Suppressor macrophage treated with lipopolysaccharide for 4 hours (primary cell): Measurements from ENCODE around the gene MKLN1.

Source experiments
- DNase-seq: peaks from one replicate; pipeline ENCODE4 v3.0.0-alpha.2; 2020

Gene MKLN1

DNA sequence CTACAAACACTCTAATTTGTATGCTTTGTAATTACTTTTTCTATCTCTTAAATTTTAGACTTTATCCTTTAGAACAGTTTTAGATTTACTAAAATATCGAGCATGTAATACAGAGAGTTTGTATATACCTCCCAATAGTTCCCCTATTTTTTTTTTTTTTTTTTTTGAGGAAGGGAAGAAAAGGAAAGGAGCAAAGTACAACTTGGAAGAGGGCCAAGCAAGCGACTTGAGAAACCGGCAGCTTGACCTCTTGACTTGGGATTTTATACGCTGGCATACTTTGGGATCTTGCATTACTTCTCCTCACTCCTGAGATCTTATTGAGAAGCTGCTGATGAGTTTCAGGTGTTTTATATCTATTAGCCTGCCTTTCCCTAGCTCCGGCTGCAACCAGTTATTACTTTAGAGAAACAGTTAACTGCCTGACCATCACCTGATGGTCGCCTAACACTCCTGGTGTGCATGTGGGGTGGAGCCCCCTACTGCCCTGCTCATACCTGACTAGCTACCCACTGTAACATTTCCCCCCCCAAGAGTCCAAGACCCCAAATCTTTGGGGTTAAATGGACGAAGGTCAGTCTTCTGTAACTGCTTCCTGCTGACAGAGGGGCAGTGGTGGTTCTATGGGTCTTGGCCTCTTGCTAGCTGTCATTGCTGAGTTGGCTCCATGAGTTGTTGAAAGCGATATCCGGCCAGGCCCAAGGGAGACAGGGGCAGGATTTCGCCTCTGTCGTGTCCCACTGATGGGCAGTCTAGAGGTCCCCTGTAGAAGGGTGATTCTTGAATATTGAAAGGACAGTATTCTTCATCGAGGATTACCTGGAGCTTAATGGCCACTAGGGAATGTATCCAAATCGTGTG lies 28.5 kb downstream of the MKLN1 start:
- peak; percentile 82 for DNase-seq

DNA sequence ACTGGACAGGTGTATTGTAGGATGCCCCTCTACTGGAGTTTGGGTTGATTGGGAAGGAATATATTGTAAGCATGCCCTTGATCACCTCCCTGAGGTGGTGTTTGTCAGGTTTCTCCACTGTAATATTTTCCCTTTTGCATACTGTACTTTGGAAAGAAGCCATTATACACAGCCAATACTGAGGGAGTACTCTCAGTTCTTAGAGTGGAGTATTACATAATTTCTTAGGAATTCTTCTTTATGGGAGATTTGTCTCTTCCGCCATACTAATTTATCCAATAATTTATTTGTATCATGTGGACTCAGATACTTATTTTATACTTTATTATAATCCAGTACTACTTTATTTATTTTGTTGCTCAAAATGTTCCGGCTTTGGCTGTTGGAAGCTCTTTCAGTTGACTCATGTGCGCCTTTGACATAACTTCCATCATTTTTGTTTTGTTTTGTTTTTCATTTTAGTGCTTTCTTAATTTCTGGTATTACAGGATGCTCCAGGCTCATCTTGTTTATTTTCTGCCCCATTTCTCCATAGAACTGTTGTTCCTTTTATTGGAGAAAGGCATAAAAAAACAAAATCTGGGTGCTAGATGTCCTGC lies 29.7 kb downstream of the MKLN1 start:
- no peak for DNase-seq

DNA sequence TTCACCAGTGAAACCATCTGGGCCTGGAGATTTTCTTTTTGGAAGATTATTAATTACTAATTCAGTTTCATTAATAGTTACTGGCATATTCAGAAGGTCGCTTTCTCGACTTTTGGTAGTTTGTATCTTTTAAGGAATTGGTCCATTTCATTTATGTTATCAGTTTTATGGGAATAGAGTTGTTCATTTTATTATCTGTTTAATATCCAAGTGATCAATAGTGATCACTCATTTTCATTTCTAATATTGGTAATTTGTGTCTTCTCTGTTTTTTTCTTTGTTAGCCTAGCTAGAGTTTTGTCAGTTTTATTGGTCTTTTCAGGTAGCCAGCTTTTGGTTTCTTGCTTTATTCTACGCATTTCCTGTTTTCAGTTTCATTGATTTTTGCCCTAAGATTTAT lies 31.0 kb downstream of the MKLN1 start:
- DNase-seq: no peak

DNA sequence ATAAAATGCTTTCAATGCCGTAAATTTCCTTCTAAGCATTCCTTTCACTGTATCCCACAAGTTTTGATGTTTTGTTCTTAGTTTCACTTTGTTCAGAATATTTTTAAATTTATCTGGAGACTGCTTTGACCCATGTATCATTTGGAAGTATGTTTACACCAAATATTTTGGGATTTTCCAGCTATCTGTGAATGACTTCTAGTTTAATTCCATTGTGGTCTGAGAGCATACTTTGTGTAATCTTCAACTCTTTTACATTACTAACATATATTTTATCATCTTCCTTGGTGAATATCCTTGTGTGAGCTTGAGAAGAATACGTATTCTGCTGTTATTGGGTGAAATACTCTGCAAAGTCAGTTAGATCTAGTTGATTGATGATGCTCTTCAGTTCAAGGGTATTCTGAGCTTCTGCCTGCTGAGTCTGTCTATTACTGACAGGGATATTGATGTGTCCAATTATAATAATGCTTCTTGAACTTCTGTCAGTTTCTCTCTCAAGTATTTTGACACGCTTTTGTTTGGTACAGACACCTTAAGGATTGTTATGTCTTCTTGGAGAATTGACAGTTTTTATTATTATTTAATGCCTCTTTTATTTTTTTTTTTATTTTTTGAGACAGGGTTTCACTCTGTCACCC lies 31.6 kb downstream of the MKLN1 start:
- no peak for DNase-seq

DNA sequence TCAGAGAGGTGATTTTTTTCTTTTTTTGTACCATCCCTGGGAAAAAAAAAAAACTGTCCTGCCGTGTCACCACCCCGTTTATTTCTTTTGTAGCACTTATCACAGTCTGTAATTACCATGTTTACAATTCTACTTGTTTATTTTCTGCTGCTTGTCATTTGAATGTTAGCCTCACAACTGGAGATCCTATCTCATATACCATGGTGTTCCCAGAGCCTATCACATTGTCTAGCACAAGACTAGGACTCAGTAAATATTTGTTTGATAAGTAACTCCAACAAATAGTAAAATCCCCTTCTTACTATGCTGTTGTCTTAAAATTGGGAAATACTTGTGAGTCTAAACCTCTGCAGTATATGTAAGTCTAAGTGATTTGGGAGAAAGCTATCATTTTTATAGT lies 36.0 kb downstream of the MKLN1 start:
- no peak for DNase-seq

DNA sequence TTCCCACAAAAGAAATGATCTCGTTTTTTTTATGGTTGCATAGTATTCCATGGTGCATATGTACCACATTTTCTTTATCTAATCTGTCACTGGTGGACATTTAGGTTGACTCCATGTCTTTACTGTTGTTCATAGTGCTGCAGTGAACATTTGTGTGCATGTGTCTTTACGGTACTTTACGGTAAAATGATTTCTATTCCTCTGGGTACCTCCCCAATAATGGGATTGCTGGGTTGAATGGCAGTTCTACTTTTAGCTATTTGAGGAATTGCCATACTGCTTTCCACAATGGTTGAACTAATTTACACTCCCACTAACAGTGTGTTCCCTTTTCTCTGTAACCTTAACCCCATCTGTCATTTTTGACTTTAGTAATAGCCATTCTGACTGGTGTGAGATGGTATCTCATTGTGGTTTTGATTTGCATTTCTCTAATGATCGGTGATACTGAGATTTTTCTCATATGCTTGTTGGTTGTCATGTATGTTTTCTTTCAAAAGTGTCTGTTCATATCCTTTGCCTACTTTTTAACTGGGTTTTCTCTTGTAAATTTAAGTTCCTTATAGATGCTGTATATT lies 37.2 kb downstream of the MKLN1 start:
- no peak for DNase-seq

DNA sequence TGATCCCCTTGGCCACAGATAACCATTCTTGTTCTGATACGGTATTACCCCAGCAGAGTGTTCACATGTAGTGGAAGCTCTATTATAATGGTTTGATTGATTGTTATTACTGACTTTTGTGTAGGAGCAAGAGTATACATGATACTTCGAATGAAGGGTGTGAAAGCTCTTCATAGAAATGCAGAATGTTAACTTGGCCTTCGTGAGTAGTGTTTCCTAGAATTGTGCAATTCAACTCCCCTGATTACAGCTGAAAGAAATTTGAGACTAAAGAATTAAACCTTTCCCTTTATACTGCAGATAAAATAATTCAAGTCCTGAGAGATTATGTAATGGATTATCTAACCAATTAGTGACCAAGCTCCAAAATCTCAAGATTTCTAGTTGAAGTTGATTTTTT lies 38.2 kb downstream of the MKLN1 start:
- no peak for DNase-seq

DNA sequence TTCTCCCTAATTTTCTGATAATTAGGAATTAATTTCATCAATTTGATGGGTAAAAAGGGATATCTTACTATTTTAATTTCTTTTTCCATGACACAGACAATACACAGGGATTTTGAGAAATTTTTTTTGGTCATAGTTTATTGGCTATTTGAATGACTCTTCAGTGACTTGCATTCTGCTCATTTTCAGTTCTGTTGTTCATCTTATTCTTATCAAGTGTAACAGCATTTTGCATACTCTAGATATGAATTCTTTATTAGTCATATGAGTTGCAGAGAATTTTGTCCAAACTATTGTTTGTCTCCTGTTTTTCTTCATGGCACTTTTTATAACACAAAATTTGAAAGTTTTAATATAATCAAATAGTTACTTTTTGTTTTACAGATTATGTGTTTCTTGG lies 41.7 kb downstream of the MKLN1 start:
- no peak for DNase-seq

DNA sequence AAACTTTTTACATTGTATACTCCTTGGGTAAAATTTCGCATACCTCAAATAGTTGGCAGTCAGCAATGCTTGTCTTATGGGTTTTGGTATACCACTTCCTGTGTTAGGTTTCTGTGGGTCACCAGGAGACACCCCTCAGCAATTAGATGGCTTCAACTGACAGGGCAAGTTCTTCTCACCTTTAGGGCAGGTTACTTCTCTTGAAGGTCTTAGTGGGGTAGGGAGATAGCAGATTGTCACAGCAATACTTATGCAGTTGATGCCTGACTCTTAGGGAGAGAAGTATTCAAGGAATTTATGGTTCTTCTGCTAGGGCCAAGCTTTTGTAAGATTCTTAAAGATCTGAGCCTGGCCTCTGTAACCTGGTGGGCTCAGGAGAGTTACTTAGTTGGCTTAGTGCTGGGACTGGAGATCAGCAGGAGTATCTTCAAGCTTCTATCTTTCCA lies 42.9 kb downstream of the MKLN1 start:
- no peak for DNase-seq

DNA sequence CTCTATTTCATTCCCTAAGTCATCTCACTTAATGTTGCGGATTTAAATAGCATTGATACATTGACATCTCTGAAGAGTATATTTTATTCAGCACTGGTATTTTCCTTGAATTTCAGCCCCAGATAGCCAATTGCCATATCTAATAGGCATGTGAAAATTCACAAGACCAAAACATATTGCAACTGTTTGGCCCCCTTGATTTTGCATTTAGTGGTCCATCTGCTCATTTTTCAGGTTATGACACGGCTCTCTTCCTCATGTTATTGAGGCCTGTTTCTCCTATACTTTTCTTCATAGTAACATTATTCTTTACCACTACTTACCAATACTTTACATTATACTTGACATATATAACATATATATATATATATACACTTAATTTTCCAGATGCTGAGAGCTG lies 43.7 kb downstream of the MKLN1 start:
- no peak for DNase-seq

DNA sequence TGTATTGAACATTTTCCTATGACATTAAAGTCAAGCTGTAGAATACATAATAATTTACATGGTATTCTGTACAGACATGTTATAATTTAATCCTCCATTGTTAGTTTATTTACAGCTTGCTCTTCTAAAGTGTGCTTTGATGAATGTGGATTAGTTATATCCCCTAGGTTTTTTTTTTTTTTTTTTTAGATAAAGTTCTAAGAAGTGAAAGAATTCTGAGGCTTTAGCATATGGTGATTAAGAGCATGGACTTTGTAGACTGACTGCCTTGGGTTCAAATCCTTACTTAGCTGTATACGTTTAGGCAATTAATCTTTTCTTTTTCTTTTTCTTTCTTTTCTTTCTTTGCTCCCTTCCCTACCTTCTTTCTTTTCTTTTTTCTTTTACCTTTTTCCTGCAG lies 44.9 kb downstream of the MKLN1 start:
- no peak for DNase-seq

DNA sequence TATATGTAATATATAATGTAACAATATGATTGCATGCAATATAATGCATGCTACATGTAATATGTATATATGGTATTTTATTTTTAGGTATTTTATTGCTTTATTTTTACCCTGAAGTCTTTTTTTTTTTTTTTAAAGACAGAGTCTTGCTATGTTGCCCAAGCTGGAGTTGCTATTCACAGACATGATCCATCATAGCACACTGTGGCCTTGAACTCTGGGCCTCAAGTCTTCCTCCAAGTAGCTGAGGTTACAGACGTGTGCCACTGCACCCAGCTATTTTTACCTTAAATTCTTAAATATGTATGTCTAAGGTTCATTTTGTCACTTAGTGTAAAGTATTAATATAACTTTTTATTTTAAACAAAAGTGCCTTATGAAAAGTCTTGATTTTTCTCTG lies 47.1 kb downstream of the MKLN1 start:
- no peak for DNase-seq

DNA sequence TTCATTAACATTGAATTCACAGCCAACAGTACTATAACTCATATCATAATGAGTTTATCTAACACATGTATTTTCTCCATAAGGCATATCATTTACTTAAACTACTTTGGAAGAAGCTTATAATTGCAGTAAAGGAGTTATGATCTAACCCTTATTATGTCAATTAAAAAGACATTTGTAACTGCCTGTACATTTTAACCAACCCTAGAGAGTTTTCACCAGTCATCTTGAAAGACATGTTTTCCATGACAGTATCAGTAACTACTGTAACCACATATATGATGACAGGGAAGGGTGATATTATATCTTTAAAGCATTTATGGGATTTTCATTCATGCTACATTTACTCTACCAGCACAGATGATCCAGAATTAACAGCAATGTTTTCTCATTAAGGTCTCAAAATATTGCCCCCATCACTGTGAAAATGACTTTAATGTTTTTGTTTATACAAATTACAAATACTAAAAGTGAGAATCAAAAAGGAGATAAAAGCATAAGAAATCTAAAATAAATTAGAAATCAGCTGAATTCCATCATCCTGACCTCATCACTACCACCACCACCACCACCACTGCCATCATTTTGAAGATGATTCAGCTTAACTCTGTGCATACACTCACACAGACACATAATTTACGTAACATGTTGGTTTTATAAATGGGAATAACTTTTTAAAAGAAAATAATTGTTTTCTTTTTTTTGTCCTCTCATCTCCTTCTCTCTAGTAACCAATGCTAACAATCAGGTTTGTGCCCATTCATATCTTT lies 53.6 kb downstream of the MKLN1 start:
- no peak for DNase-seq

DNA sequence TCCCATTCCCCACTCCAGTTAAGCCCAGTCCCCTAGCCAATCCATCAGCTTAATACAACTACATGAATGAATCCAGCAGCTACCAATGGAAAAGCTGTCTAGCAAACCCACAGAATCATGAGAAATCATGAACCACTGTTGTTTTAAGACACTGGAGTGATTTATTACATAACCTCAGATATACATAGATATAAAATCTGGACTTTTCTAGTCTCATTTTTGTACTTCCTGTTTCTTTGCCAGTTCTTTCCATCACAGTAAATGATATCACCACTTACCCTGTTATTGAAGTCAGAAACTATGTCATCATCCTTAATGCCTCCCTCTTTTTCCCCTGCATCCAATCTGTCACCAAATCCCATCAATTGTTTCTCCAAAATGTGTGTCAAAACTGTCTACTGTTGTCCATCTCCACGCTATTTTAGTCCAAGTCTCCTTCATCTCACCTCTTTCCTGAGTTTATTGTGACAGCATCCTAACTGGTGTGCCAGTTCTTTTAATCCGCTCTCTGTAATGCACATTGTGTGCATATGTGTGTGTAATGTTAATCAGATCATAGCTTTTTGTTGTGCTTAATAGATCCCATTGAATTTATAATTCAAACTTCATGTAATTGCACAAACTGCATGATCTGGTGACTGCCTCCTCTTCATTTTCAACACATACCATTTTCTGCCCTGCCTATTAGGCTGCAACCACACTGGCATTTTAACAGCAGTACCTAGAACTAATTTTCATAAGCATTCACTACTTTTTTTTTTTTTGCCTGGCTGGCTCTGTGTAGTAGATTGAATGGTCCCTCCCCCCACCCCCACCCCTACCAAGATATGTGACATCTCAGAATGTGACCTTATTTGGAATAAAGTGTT lies 56.0 kb downstream of the MKLN1 start:
- DNase-seq: peak; percentile 73

DNA sequence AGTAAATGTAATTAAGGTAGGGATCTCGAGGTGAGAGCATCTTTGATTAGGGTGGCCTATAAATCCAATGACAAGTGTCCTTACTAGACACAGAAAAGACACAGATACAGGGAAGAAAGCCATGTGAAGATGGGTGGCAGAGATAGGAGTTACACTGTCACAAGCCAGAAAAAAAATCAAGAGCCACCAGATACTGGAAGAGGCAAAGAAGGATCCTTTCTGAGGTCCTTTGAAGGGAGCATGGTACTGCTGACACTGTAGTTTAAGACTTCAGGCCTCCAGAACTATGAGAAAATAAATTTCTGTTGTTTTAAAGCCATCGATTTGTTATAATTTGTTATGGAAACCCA lies 56.6 kb downstream of the MKLN1 start:
- no peak for DNase-seq

DNA sequence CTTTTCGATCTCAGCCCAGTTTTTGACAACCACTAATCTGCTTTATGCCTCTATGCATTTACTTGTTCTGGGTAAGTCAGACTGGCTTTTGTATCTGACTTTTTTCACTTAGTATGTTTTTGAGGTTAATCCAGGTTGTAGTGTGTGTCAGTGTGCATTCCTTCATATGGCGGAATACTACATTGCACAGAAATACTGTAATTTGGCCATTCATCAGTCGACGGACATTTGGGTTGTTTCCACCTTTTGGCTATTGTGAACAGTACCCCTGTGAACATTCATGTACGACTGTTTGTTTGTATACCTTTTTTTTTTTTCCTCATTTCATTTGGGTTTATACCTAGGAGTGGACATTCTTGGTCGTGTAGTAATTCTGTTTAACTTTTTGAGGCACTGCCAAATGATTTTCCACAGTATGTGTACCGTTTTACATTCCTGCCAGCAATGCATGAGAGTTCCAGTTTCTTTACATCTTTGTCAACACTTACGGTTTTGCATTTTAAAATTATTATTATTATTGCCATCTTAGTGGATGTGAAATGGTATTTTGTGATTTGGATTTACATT lies 57.4 kb downstream of the MKLN1 start:
- DNase-seq: no peak

DNA sequence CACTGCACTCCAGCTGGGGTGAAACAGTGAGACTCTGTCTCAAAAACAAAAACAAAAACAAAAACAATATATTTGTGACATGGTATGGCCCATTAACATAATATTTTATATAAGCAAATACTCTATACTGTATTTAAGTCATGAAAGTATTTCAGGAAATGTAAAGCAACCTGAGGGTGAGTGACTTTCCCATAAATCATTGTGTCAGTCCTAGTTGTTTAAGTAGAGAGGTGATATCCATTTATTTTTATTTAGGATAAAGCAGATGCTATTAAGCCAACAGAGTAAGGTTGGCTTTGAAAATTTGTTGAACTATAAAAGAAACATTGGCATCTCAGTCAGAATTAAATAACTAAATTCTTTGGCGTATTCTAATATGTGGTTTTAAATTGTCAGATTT lies 60.5 kb downstream of the MKLN1 start:
- DNase-seq: no peak

DNA sequence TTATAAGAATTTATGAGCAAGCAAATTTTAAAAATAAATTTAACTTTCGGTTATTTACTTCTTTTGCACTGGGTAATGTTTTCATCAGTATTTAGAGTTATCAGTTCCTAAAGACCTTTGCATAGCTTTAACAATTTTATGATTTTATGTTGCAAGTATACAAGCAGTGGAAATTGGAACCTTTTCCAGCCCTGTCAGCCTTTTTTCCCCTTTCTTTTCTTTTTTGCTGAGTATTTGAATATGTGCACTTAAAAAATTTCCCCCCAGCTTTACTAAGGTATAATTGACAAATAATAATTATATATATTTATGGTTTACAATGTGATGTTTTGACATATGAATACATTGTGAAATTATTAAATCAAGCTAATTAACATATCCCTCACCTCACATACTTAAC lies 62.6 kb downstream of the MKLN1 start:
- DNase-seq: no peak

DNA sequence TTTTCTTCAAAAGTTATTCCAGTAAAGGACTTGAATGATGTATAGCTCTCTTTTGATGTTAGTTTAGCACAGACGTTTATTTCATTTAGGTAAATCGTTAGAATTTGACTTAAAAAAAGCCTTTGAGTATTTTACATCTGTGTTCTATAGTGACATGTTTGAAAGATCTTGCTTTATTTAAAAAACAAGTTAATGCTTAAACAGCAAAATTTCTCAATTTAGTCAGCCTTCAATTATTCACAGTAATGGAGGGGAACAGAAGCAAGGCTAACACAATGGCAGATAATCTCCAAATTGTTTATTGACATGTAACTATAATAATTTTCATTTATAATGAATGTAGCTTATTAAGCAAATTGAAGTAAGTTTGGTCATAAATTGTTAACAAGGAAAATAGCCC lies 63.5 kb downstream of the MKLN1 start:
- DNase-seq: no peak

DNA sequence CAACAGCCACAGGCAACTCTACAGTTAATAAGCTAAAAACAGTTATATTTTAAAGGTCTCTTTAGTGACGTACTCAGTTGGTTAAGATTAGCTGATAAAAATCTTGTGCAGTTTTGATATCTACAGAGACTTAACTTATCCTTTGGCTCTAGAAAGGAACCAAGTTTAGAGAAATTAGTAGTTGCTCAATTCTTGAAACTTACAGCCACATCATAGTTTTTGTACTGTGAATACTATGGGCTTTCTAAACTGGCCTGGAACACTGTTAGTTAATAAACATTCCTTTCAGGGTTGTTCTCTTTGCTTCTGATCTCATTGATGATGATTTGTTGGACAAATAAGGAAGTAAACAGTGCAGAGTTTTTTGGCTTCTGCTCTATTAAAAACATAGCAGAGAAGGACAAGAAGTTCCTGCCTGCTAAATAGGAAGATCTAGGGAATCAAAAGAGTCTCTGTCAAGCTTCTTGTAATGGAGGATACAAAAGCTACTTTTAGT lies 73.1 kb downstream of the MKLN1 start:
- DNase-seq: peak; percentile 47

DNA sequence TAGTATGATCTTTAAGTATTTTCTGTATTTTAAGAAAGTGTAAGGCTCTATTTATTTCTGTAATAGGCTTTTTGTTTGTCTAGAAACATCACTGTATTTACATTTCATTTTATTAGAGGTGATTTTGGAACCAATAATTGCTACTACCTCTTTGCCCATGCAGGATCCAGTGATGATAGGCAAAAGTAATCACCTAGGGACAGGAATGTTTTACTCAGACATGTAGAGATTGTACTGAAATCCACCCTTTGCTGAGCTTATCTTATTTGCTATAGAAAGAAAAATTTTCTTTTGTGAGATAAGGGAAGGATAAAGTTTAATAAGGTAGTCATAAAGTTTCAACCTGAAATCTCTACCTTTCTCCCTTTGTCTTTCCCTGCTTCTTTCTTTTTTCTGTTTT lies 73.5 kb downstream of the MKLN1 start:
- DNase-seq: no peak

DNA sequence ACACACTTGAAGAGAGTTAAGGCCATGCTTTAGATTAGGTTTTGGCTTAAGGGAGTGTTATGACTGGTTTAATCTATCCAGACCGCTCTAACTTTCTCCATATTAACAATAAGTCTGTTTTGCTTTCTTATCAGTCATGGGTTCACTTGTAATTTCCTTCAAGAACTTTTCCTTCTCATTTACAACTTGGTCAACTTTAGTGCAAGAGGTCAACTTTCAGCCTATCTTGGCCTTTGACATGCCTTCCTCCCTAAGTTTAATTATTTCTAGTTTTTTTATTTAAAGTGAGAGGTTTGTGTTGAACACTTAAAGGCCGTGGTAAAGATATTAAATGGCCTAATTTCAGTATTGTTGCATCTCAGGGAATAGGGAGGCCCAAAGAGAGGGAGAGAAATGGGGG lies 75.6 kb downstream of the MKLN1 start:
- DNase-seq: no peak
